COLO829 (cell line): ENCODE results near the gene CHMP3.
"Not testable (repeated sequence)": the region's sequence is repeated elsewhere in the genome, so short reads cannot be mapped to it uniquely, and the experiment has no call there.

Source experiments
- DNase-seq: peaks from one replicate; pipeline ENCODE4 v3.0.0; 2012; ENCODE audit warnings: low spot score

The CHMP3 gene

DNA sequence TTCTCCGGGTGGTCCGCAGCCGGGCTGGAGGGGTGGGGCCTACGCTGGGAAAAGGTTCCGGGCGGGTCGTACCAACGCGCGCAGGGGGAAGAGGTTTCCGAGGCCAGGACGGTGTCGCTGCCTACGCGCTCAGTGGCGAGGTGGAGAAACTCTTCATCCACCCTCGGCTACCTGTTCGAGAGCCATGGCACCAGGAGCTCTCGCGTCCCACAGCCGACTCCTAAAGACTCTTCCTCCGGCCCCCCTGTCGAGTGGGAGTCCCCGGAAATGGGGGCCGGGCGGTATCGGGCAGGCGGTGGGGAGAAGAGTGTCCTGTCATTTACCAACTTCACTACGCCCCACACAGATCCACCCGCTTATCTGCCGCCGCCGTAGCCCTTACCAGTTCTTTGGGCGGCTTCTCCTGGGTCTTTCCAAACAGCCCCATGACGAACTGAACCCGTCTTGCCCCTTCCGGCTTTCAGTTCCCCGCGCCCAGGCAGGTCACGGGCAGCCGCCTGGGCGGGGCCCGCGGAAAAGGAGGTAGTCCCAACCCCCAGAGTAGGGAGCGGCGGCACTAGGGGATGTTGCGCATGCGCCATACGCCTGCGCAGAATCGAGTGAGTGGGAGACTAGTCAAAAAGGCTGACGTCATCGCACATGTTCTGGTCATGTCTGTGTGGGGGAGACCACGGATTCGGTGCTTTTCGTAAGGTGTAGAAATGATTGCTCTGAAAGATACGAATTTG lies at the start of gene CHMP3:
Gene CHMP3, minus strand, starts transcription at position 522 of the 728 bp plus-strand sequence. Its CDS starts 95 bp downstream, at position 427.
- peak; percentile 97 for DNase-seq

DNA sequence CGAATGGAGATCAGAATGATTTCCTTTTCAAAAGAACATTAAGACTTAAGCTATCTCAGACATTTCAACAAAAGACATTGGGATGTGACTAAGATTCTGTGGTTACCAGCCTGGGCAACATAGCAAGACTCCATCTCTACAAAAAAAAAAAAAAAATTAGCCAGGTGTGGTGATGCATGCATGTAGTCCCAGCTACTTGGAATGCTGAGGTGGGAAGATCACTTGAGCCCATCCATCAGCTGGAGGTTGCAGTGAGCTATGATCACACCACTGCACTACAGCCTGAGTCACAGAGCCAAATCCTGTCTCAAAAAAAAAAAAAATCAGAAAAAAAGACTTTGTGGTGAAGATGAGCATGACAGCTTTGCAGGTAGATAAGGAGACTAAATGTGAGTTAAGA lies 47.6 kb upstream of the CHMP3 start:
- DNase-seq: no peak

DNA sequence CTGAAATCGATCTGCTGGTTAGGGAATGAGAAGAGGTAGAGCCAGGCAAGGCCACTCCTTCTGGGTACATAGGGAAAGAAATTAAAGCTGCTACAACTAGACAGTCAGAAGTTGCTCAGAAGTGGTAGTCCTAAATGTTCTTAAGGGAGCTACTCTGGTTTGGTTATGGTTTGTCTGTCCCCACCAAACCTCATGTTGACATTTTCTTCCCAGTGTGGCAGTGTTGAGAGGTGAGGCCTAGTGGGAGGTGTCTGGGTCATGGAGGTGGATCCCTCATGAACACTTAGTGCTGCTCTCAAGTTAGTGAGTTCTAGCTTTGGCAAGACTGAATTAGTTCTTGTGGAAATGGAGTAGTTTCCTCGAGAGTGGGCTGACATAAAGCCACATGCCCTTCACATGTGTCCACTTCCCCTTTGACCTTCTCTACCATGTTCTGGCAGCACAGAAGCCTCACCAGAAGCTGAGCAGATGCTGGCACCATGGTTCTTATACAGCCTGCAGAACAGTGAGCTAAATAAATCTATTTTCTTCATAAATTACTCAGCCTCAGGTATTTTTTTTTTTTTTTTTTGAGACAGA lies 45.7 kb upstream of the CHMP3 start:
- DNase-seq: no peak

DNA sequence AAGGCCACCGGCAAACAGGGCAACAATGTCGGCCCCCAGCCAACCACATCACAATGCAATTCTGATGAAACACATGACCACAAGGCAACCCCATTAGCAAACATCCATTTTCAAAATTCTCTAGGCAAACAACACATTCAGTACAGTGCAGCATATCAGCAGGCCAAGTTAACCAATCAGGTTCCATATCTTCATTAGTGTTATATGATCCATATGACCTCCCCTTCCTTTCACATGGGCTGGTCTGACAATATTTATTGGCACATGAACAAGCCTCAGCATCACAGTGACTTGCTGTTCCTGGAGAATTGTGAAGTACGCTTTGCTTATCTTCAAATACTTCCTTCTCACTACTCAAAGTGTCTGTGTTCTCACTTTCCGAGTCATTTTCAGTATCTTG lies 40.7 kb upstream of the CHMP3 start:
- DNase-seq: no peak

DNA sequence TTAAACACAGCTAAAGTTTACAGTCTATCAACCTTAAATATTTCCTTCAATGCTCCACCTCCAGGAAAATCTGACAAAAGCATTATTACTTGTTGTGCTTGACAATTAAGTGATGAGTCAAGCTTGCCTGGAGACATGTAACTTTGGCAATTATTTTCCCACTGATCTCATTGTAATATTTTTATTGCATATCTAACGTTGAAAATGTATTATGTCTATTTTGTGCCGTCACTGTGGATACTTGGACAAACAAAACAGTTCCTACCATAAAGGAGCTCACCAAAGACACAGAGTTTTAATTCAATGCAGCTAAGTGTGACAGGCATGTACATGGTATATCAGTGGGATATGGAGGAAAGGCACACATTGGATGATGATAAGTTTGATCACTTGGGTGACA lies 35.7 kb upstream of the CHMP3 start:
- peak; percentile 3 for DNase-seq

DNA sequence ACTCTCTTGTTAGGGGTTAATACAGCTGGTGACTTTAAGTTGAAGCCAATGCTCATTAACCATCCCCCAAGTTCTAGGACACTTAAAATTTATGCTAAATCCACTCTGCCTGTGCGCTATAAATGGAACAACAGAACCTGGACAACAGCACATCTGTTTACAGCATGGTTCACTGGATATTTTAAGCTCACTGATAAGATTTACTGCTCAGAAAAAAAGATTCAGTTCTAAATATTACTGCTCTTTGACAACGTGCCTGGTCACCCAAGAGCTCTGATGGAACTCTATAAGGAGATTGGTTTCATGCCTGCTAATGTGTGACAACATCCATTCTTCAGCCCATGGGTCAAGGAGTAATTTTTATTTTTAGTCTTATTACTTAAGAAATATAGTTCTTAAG lies 32.9 kb upstream of the CHMP3 start:
- no peak for DNase-seq

DNA sequence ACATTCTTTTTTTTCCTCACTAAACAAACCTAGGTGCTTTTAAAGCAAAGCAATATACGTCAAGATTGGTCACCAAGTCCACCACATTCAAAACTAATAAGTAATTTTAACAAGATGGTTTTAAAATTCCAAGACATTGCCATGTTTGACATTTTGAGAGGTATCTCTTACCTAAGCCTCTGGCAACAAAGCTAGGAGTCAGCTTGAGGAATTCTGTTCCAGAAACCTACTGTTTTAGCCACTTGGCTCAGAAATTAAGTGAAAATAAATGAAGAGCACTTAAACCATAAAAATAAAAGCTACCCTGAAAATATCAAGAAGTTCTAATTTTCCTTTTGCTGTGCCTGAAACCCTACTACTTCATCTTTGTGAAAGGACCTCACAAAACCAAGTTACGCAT lies 30.0 kb upstream of the CHMP3 start:
- DNase-seq: no peak

DNA sequence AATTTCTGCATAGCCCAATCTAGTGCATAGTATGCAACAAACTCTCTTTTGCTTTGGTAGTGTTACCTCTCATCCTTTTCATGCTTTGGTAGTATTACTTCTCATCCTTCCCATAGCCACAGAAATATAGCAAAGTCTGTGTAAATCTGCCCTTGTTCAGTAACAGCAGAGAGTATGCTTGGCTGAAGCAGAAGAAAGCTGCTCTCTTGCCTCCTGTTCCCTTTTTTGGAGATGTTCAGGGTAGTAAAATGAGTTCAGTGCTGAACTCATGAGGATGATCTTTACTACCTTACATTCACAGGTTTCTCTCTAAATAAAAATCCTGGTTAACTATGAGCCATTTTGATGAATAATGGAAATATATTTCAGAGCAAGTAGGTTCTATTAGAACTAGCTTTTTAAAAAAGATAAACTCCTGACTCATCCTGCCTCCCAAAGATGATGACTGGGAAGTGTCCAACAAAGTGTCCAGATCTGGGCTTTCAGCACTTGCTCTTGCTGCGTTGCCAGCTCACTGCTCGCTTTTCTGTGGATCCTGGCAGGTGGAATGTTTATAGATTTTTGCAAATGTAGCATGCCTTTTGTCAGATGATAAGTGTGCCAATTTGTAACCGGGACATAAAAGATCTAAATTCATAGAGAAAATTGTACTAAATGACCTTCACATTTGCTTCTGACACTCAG lies 29.4 kb upstream of the CHMP3 start:
- no peak for DNase-seq

DNA sequence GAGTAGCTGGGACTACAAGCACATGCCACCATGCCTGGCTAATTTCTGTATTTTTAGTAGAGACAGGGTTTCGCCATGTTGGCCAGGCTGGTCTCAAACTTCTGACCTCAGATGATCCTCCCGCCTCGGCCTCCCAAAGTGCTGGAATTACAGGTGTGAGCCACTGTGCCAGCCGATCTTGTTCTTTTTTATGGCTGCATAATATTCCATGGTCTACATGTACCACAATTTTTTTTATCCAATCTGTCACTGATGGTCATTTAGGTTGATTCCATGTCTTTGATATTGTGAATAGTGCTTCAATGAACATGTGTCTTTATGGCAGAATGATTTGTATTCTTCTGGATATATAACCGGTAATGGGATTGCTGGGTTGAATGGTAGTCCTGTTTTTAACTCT lies 26.5 kb upstream of the CHMP3 start:
- not testable (repeated sequence) for DNase-seq

DNA sequence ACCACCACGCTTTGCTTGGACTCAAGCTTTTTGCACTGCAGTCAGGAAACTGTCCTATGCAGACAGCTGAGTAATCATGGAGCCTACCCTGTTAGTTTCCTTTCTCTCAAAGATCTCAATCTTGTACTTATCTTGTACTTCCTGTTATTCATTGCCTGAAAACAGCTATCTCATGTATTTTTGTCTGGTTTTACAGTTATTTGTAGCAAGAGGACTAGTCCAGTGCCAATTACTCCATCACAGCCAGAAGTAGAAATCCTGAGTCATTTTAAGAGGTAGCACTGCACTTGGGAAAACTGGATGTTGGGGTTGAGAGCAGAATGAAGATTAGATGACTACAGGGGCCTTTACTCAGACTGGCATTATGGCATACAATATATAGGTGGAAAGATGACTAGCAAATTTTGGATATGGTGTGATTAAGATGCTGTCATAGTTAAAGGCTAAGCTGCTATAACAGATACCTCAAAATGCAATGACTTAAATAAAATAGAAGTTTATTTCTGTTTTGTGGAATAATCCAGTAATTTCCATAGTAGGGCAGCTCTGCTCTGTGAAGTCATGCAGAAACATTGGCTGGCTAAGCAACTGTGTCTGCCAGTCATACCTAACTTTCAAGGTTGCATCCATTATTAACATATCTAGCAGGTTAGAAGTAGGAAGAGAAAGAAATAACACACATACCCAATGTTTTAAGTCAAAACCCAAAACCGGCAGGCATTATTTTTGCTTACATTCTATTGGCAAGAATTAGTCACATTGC lies 21.1 kb upstream of the CHMP3 start:
- no peak for DNase-seq

DNA sequence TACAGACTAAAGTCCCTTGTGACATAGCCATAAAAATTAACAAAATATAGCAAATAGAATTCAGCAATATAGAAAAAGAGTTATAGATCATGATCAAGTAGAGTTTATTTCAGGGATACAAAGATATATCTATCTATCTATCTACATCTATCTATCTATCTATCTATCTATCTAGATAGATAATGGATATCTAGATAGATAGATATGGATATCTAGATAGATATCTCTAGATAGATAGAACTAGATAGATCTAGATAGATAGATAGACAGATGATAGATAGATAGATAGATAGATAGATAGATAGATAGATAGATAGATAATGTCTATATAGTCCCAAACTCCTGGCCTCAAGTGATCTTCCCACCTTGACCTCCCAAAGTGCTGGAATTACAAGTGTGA lies 17.3 kb upstream of the CHMP3 start:
- no peak for DNase-seq

DNA sequence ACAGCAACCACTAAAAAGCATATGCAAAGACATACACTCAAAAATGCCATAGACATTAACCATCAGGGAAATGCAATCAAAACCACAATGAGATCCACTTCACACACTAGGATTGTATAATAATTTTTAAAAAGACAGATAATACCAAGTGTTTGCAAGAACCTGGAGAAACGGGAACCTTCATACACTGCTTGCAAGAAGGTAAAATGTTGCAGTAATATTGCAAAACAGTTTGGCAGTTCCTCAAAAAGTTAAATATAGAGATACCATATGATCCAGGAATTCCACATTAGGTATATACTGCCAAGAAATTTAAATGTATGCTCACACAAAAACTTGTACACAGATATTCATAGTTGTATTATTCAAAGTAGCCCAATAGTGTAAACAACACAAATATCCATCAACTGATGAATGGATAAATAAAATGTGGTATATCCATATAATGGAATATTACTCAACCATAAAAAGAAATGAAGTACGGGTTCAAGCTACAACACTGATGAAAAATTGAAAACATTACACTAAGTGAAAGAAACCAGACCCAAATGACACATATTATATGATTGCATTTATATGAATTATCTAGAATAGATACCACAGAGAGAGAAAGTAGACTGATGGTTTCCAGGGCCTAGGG lies 14.7 kb upstream of the CHMP3 start:
- no peak for DNase-seq

DNA sequence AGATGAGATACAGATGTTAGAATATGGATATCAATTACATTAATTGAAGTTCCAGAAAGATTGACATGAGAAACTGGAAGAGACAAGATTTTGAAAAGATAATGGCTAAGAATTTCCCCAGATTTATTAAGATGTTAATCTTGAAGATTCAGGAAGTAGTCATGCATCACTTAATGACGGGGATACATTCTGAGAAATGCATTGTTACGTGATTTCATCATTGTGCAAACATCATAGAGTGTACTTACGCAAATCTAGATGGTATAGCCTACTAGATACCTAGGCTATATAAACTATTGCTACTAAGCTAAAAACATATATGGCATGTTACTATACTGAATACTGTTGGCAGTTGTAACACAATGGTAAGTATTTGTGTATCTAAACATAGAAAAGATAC lies 6.8 kb upstream of the CHMP3 start:
- DNase-seq: no peak

DNA sequence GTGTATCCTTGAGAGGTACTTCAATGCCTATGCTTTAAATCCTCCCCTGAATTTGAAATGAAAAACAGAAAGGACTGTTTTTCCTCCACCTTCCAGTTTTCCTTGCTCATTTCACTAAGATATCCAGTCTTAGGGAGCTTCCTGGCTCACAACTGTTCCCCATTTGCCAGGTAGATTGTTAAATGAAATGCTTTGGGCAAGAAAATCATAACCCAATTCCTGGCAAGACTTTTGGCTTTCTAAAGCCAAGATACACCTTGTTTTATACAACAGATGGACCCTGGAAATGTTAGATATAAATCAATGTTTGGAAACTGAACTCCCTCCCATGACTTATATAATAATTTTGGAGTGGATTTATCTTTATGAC lies 3.6 kb upstream of the CHMP3 start:
- DNase-seq: no peak

DNA sequence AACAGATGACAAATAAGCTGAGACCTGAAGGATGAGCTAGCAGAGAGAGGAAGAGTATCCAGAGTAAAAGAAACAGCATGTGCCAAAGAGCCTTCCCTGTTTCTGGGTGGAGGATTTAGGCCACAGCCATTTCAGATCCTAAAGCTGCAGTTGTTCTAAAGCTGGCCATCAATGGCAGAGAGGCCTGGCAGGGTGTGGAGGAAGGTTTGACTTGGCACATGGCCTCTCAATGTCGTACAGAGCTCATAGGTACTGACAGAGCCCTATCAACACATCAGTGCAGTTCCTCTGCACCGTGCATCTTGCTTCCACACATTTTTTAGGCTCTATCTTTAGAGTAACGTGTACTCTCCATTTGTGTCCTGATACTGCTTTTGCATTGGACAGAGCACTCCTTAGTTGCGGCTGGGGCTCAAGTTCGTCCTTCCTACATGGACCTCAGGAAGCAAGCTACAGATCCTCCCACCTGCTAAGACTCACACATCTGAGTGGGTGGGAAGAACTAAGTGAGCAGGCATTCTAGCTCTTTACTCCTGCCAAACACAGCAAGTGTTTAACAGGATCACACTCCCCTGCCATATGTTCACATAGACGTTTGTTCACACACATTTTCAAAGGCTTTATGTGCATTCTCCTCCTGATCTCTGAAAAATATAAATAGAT lies 3.0 kb upstream of the CHMP3 start:
- DNase-seq: no peak

DNA sequence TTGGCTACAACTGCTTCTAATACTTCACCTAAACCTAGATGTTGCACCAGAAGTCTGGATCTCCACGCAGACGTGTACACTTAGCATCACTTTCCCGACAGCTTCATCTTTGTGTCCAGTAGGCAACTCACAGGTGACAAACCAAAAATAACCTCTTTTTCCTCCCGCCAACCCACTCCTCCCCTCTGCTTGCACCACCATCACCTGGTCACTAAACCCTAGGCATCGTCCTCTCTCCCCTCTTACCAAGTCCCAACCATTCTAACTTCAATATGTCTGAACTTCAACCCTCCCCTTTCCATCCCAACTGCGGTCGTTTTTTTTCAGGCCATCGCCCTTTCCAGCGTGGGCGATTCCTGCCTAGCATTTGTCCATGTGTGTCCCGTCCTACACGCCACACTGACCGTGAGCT lies 413 bp upstream of the CHMP3 start:
- no peak for DNase-seq

DNA sequence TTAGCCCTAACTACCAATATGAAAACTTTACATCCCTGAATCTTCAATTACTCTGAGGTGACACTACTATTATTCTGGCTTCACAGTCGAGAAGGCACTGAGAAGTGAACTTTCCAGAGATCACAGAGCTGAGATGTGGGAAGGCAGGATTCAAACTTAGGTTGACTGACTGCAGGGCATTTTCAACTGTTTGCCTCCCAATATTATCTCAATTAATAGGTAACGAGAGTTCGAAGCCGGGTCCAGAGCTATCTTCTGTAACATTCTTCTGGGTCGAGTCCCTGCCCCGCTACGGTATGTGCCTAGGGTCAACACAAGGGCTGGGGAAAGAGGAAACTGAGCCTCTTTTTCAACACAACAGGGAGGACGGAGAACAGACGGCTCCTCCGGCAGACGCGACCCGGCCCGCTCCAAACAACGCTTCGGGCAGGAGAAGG lies 740 bp downstream of the CHMP3 start:
- no peak for DNase-seq

DNA sequence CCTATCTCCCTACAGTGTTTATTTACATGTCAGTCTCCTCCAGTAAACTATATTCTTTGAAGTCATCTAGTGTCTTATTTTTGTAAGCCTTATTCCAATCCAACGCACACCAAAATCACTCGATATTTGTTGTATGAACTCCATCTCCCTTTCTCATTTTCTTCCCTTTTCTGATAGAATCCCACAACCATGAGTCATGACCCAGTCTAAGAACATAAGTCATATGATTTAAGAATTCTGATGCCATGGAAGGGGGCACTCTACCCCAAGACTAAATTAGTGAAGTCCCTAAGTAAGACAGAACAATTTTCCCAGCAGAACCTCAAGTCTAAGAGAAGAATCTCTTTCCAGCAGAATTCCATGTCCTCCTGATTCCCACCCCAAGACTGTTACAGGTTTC lies 5.4 kb downstream of the CHMP3 start:
- DNase-seq: no peak

DNA sequence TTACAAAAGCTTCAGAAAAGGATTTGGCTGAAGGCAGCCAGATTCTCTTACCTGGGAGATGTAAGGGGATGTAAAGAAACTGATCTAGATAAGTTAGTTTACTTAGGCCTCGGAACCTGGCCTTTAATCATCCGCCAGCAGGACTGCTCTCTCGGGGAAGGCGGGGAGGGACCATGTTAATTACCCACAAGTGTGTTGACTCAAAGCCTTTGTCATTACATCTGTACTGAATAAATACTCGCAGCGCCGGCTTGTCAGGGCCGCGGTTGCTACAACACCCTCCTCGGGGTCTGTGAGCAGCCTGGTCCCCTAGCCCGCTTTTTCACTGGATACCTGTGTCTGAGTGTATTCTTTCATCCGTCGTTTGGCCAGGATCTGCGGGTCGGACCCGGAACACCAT lies 6.7 kb downstream of the CHMP3 start:
- DNase-seq: no peak

DNA sequence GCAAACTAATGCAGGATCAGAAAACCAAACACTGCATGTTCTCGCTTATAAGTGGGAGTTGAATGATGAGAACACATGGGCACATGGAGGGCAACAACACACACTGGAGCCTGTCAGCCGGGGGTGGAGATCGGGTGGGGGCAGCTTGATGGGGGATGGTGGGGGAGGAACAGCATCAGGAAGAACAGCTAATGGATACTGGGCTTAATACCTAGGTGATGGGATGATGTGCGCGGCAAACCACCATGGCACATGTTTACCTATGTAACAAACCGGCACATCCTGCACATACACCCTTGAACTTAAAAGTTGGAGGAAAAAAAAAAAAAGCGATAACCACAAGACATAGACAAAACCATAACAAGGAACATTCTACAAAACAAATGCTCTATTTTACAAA lies 10.4 kb downstream of the CHMP3 start:
- no peak for DNase-seq

DNA sequence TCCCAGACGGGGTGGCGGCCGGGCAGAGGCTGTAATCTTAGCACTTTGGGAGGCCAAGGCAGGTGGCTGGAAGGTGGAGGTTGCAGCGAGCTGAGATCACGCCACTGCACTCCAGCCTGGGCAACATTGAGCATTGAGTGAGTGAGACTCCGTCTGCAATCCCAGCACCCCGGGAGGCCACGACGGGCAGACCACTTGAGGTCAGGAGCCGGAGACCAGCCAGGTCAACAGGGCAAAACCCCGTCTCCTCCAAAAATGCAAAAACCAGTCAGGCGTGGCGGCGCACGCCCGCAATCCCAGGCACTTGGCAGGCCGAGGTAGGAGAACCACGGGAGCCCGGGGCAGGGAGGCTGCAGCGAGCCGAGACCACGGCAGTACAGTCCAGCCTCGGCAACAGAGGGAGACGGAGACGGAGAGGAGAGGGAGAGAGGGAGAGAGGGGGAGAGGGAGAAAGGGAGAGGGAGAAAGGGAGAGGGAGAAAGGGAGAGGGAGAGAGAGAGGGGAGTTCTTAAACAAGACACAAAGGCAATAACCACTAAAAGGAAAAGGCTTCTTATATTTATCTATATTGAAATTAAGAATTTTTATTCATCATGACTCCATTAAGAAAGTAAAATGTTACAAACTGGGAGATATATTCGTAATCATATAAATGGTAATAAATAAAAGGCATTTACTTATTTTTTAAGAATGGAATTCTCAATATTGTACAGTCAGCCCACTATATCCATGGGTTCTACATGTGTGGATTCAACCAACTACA lies 13.1 kb downstream of the CHMP3 start:
- DNase-seq: not testable (repeated sequence)
